ENCODE data around the gene LIN52.

Gene LIN52

DNA sequence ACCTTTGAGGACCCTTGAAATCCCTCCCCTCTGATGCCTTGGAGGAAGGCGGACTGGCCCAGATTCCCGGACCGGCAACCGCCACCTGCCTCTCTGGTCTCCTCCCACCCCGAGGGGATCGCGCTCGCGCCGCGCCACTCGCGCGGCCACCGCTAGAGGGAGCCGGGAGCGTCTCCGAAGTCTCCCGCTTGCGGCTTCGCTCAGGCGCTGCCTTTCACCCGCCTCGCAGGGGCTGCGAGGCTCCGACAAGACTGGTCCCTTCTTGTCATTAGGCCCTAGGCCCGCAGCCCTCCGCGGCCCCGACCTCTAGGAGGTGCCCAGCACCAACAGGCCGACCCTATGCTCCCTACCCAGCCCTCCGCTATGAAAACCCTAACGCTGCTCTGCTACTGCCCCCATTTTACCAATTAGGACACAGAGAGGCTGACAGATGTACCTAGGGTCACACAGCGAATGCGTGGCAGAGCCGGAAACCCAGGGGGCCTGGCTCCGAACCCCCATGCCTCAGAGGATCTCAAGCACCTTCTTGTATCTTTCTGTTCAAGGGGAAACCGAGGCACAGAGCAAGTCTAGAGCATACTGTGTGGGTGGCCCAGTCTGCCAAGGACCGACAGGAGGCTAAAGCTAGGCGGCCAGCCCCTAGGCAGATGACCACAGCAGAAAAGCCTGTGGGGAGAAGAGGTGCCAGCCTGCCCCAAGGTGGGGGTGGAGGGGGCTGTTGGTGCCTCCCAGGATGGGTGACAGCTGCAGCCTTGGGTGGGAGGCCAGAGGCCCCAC lies 133.1 kb downstream of the LIN52 start:
- DNase-seq (ENCODE audit: low read depth) = peak; percentile 76
- H3K4me3 ChIP-seq (ENCODE audit: low read depth, low read length) = no peak overlapping the region

GRCh38 chr14:74218462-74218861 lies 133.7 kb downstream of the LIN52 start:
- no peak overlapping the region for H3K4me3 ChIP-seq (ENCODE audit: low read depth, low read length)
- TF ChIP-seq MYC (IDR thresholded peaks at IDR 0.05; ENCODE audit: low read depth, low read length) (no peak), CTCF (IDR thresholded peaks at IDR 0.05; ENCODE audit: low read depth, low read length) (no peak), MAX (IDR thresholded peaks at IDR 0.05; ENCODE audit: low read depth, low read length) (no peak), POLR2A (IDR thresholded peaks at IDR 0.05; ENCODE audit: extremely low read depth, insufficient read length) (no peak)
- DNase-seq (ENCODE audit: low read depth) = no peak

More for the DNA sequence above, 133.1 kb downstream of the LIN52 start:
- TF ChIP-seq POLR2A (IDR thresholded peaks at IDR 0.05; ENCODE audit: extremely low read depth, insufficient read length) = no peak
- TF ChIP-seq MYC (IDR thresholded peaks at IDR 0.05; ENCODE audit: low read depth, low read length) = no peak
- TF ChIP-seq CTCF (IDR thresholded peaks at IDR 0.05; ENCODE audit: low read depth, low read length) = peak; percentile 89
- no peak for TF ChIP-seq MAX (IDR thresholded peaks at IDR 0.05; ENCODE audit: low read depth, low read length)

- TF ChIP-seq POLR2A (IDR thresholded peaks at IDR 0.05; ENCODE audit: extremely low read depth, insufficient read length) = no peak
- TF ChIP-seq CTCF (IDR thresholded peaks at IDR 0.05; ENCODE audit: low read depth, low read length) = no peak
- TF ChIP-seq MYC (IDR thresholded peaks at IDR 0.05; ENCODE audit: low read depth, low read length) = no peak
- TF ChIP-seq MAX (IDR thresholded peaks at IDR 0.05; ENCODE audit: low read depth, low read length) = no peak
- H3K4me3 ChIP-seq (ENCODE audit: low read depth, low read length) = no peak overlapping the region
- DNase-seq (ENCODE audit: low read depth) = no peak
These were observed 134.8 kb downstream of the LIN52 start for GRCh38 chr14:74219277-74220205.

- TF ChIP-seq POLR2A (IDR thresholded peaks at IDR 0.05; ENCODE audit: extremely low read depth, insufficient read length) = no peak
- TF ChIP-seq MYC (IDR thresholded peaks at IDR 0.05; ENCODE audit: low read depth, low read length) = no peak
- no peak for TF ChIP-seq CTCF (IDR thresholded peaks at IDR 0.05; ENCODE audit: low read depth, low read length)
- no peak for TF ChIP-seq MAX (IDR thresholded peaks at IDR 0.05; ENCODE audit: low read depth, low read length)
- no peak for DNase-seq (ENCODE audit: low read depth)
- H3K4me3 ChIP-seq (ENCODE audit: low read depth, low read length) = no peak overlapping the region
These were observed 136.2 kb downstream of the LIN52 start for GRCh38 chr14:74220991-74221390.

GRCh38 chr14:74221741-74222140 lies 137.0 kb downstream of the LIN52 start:
- DNase-seq (ENCODE audit: low read depth) = no peak
- H3K4me3 ChIP-seq (ENCODE audit: low read depth, low read length) = no peak overlapping the region
- TF ChIP-seq MYC (IDR thresholded peaks at IDR 0.05; ENCODE audit: low read depth, low read length) = no peak
- no peak for TF ChIP-seq CTCF (IDR thresholded peaks at IDR 0.05; ENCODE audit: low read depth, low read length)
- TF ChIP-seq MAX (IDR thresholded peaks at IDR 0.05; ENCODE audit: low read depth, low read length) = no peak
- no peak for TF ChIP-seq POLR2A (IDR thresholded peaks at IDR 0.05; ENCODE audit: extremely low read depth, insufficient read length)

Data from NB4 (cell line).